Kidney epithelial cell (primary cell): ENCODE measurements around the gene POLR3E. TPM values are rescaled to one million over a fixed set of nuclear protein-coding genes. Genes with fewer than 3 reads are reported as not detected.

Experiments
- DNase-seq: peaks from one replicate; pipeline ENCODE4 v3.0.0-alpha.2; 2010; ENCODE audit warnings: low read depth
- H3K27me3 ChIP-seq: 2 replicates; pipeline ENCODE4 v1.6.0; 2011; ENCODE audit warnings: low read length; ENCODE audit not compliant: control insufficient read depth, insufficient read depth
- H3K36me3 ChIP-seq: 2 replicates; pipeline ENCODE4 v1.5.1; 2011; ENCODE audit warnings: low read length; ENCODE audit not compliant: control insufficient read depth, insufficient read depth
- H3K4me3 ChIP-seq: 2 replicates; pipeline ENCODE4 v1.5.1; 2011; ENCODE audit warnings: low read depth, mild to moderate bottlenecking, control low read depth, low read length
- total RNA-seq: library from RNA; depleted of rRNA; stranded (reverse); fragments of >200 nt; gene quantifications from 2 replicates; pipeline ENCODE4 v1.2.3, GENCODE V29; 2015
- TF ChIP-seq, protein P1 (sequence below): IDR thresholded peaks from 2 replicates; pipeline ENCODE4 v1.5.1; 2011; ENCODE audit warnings: mild to moderate bottlenecking, moderate library complexity, low read length, control low read depth, inconsistent platforms; ENCODE audit not compliant: insufficient read depth, poor library complexity, severe bottlenecking

Gene POLR3E
- total RNA-seq, 1 donor from 2014 or later = 39.4 TPM

DNA sequence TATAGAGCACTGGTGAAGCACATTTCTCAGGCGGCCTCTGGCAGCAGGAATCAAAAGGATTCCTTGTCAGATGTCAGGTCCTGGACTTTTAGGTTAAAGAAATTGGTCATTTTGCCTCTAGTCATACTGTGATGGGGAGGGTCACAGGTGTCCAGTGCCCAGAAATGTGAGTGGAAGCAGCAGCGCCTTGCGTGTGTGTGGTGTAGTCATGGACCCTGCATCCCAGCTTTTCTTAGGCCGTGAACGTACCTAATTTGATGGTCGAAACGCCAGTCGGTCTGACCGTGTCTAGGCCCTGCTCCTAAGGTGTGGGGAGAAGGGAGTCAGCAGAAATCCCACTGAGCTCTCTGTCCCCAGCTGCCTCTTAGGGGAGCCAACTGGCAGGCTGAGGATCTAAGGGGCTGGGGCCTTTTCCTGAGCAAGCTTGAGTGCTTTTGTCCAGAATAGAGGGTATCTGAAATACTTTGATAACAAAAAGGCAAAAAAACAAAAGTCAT is 32.0 kb downstream of the POLR3E start:
- DNase-seq = no peak
- Histone ChIP-seq H3K4me3 (no peak overlapping the region), H3K27me3 (no peaks in the 10 kb centered on the region), H3K36me3 (peaks cover 2% of the 10 kb centered on the region)
- TF ChIP-seq, protein P1, sequence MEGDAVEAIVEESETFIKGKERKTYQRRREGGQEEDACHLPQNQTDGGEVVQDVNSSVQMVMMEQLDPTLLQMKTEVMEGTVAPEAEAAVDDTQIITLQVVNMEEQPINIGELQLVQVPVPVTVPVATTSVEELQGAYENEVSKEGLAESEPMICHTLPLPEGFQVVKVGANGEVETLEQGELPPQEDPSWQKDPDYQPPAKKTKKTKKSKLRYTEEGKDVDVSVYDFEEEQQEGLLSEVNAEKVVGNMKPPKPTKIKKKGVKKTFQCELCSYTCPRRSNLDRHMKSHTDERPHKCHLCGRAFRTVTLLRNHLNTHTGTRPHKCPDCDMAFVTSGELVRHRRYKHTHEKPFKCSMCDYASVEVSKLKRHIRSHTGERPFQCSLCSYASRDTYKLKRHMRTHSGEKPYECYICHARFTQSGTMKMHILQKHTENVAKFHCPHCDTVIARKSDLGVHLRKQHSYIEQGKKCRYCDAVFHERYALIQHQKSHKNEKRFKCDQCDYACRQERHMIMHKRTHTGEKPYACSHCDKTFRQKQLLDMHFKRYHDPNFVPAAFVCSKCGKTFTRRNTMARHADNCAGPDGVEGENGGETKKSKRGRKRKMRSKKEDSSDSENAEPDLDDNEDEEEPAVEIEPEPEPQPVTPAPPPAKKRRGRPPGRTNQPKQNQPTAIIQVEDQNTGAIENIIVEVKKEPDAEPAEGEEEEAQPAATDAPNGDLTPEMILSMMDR = no peak

DNA sequence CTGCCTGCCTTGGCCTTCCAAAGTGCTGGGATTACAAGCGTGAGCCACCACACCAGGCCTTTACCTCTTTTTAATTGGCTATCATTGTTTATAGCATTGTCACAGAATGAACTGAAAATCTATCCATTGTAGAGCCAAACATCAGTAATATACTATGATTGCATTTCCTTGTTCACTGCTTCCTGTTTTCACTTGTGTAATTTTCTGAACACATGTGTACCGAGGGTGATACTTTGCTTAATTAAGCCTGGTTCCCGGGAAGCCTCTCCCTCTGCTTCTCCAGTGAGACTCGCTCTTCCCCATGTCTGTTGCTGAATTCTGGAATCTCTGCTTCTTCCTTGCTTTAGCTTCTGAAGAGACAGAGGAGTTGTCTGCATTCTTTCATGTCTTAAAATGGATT is 33.1 kb downstream of the POLR3E start:
- TF ChIP-seq, protein P1 = no peak
- Histone ChIP-seq H3K36me3 (no peaks in the 10 kb centered on the region), H3K4me3 (no peak overlapping the region), H3K27me3 (no peaks in the 10 kb centered on the region)
- DNase-seq = no peak

DNA sequence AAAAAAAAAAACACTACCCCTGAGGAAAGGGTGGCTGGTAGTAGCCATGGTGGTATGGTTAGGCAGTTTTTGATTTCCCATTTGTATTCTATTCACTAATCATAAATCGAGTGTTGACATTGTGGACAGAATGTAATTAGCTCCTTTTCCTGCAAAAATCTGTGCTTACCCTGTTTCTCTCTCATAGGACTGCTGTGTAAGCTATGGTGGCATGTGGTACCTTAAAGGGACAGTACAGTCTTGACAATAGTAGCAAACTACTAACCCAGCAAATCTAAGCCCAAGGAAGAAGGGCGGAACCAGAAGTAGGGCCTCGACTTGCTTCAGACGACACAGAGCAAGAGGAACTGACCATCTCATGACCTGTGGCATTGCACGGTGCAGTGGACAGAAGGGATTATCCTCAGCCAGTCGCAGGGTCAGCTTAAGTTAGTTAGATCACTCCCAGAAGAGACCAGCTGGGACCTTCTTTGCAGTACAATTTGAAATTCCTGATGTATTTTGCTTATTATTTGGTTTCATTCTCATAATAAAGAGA is 36.3 kb downstream of the POLR3E start:
- no peak overlapping the region for H3K4me3 ChIP-seq
- TF ChIP-seq, protein P1 = no peak
- no peak for DNase-seq
- H3K36me3 ChIP-seq = peaks cover 2% of the 10 kb centered on the region
- no peaks in the 10 kb centered on the region for H3K27me3 ChIP-seq

DNA sequence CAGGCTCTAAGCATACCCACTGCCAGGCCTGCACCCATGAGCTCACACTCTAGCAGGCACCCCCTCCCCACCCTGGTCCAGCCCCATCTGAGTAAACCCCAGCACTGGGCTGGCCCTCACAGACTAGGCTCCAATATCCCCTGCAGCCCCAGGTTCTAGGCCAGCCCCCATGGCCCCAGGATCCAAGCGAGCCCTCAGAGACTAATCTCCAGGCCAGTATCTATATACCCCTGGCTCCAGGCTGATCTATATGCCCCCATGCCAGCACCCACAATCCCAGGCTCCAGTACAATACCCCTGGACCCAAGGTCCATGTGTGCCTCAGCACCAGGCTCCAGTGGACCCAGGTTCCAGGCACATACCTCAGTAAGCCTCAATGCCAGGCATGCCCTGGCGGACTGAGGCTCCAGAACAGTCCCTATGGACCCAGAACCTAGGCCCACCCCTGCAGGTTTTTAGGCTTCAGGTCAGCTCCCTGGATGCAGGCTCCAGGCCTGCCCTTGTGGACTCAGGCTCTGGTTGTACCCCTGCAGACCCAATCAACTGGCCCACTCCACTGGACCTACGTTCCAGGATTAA is 38.5 kb downstream of the POLR3E start:
- Histone ChIP-seq H3K27me3 (no peaks in the 10 kb centered on the region), H3K36me3 (peaks cover 2% of the 10 kb centered on the region), H3K4me3 (no peak overlapping the region)
- DNase-seq = no peak
- TF ChIP-seq, protein P1 = no peak

DNA sequence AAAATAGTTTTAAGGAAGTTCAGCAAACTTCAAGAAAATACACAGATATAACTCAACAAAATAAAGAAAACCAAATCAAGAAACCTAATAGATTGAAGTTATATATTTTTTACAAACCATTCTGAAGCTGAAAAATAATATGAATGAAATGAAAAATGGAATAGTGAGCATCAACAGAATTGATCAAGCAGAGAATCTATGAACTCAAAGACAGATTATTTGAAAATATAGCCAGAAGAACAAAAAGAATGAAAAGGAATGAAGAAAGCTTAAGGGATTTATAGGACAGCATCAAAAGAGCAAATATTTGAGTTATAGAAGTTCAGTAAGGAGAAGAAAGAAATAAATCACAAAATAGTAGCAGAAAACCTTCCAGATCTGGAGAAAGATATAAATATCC is 39.4 kb downstream of the POLR3E start:
- Histone ChIP-seq H3K27me3 (no peaks in the 10 kb centered on the region), H3K36me3 (peaks cover 2% of the 10 kb centered on the region), H3K4me3 (no peak overlapping the region)
- no peak for DNase-seq
- TF ChIP-seq, protein P1 = no peak

DNA sequence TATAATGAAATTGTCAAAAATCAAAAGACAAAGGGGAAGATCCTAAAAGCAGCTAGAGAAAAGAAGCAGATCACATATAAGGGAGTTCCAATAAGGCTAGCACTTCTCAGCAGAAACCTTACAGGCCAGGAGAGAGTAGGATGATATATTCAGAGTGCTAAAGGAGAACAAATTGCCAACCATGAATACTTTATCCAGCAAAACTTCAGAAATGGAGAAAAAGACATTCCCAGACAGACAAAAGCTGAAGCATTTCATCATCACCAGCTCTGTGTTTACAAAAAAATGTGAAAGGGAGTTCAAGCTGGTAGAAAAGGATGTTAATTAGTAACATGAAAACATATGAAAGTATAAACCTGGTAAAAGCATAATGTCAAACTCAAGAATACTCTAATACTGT is 39.8 kb downstream of the POLR3E start:
- TF ChIP-seq, protein P1 = no peak
- Histone ChIP-seq H3K27me3 (no peaks in the 10 kb centered on the region), H3K4me3 (no peak overlapping the region), H3K36me3 (peaks cover 2% of the 10 kb centered on the region)
- no peak for DNase-seq
